Measurements from ENCODE around the gene ACP3.

The ACP3 gene

DNA sequence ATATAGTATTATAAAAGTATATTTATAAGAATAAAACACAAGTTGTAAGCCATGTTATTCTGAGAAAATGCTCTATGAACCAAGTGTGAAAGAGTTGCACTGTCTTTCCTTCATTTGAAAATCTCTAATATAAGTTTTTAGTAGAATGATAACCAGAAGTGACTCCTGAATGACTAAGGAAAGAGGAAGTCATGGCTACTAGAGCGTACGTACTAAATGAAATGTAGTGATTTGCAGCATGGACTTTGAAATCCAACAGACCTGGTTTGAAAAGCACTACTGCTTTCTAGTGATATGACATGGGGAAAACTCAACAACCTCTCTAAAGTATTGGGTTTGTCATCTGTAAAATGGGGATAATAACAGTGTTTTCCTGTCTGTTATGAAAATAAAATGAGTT is 89.8 kb downstream of the ACP3 start:
- no peak for DNase-seq (ENCODE audit: low read depth)
